Measurements from ENCODE around the gene BSN.

GRCh38 chr3:49535971-49536874 is 18.1 kb upstream of the BSN start:
- TF ChIP-seq CTCF (IDR thresholded peaks at IDR 0.05) (no peak), EP300 (IDR thresholded peaks at IDR 0.05) (no peak), POLR2A (IDR thresholded peaks at IDR 0.05) (no peak), POLR2AphosphoS5 (IDR thresholded peaks at IDR 0.05) (no peak)
